K562 (cell line): Measurements from ENCODE around the gene MEIG1. TPM values are rescaled to one million over a fixed set of nuclear protein-coding genes. Genes with fewer than 3 reads are reported as not detected.

ENCODE experiments used
- ATAC-seq: fragments of 200-7000 bp; cut with Tn5 transposase; 3 replicates; pipeline ENCODE4 v1.9.1; 2020; ENCODE audit warnings: moderate library complexity
- BruUV-seq: library from RNA; stranded (reverse); fragments of 400-500 nt; replicated peaks from 2 replicates; lab custom pipeline; 2021; lab: Mats Ljungman, UMichigan
- CTCF ChIA-PET: fragments of 300-600 bp; formaldehyde crosslinking; extraction: SDS; loops from one replicate; lab custom pipeline; 2021; ENCODE audit warnings: low intra/inter-chr PET ratio; lab: Yijun Ruan, JAX
- POLR2A ChIA-PET: fragments of 300-600, 350-650 bp; sonication (Branson Sonifier 250); formaldehyde crosslinking; extraction: SDS; loops from one replicate; lab custom pipeline; 2021; ENCODE audit warnings: antibody characterized with exemption, inconsistent platforms; lab: Yijun Ruan, JAX
- DNase-seq, 4 experiments: peaks; one replicate each; pipeline versions ENCODE4 v3.0.0 to v3.0.0-alpha.2; 2011 to 2018; ENCODE audit warnings: low spot score in 3 of 4, mixed read lengths in 3 of 4; ENCODE audit errors: extremely low read depth in 1 of 4
- FAIRE-seq: peaks from 2 replicates; lab custom pipeline; 2011; peaks lifted over from hg19 to GRCh38; lab: Jason Lieb, UNC
- H2AFZ ChIP-seq: 2 replicates; pipeline ENCODE4 v1.6.0; 2011; ENCODE audit warnings: low read depth, low read length, control low read depth, inconsistent platforms
- H3K27ac ChIP-seq: fragments of 200-600 bp; 3 replicates; pipeline ENCODE4 v1.8.0; 2011; ENCODE audit warnings: low read depth, mild to moderate bottlenecking, control low read depth, inconsistent platforms, low read length, moderate library complexity, mixed read lengths; ENCODE audit errors: extremely low read depth
- H3K27me3 ChIP-seq, 2 experiments: fragments of 300-600 bp in 1 of 2; 2 replicates in 1 of 2; 3 replicates in 1 of 2; pipeline versions ENCODE4 v1.6.0 to v1.8.0; 2011; ENCODE audit warnings: inconsistent platforms in 2 of 2, low read length in 2 of 2, mild to moderate bottlenecking in 1 of 2, mixed read lengths in 1 of 2, moderate library complexity in 1 of 2; ENCODE audit not compliant: control insufficient read depth in 2 of 2, insufficient read depth in 2 of 2
- H3K36me3 ChIP-seq: fragments of 300-600 bp; 3 replicates; pipeline ENCODE4 v1.8.0; 2011; ENCODE audit warnings: mild to moderate bottlenecking, low read length, inconsistent platforms; ENCODE audit not compliant: control insufficient read depth, insufficient read depth
- H3K4me1 ChIP-seq, 2 experiments: fragments of 200-600 bp in 1 of 2; replicated peaks in 1 of 2; 2 replicates in 1 of 2; 3 replicates in 1 of 2; pipeline versions ENCODE4 v1.5.1 to v1.8.0; 2011; ENCODE audit warnings: inconsistent platforms in 2 of 2, low read length in 2 of 2, mild to moderate bottlenecking in 1 of 2, mixed read lengths in 1 of 2, moderate library complexity in 1 of 2; ENCODE audit not compliant: control insufficient read depth in 2 of 2, insufficient read depth in 2 of 2
- H3K4me2 ChIP-seq: 2 replicates; pipeline ENCODE4 v1.6.1; 2011; ENCODE audit warnings: low read length, control low read depth, inconsistent platforms, mixed read lengths; ENCODE audit not compliant: insufficient read depth
- H3K4me3 ChIP-seq: fragments of 200-600 bp; sonication (generic), shearing (Covaris generic); 2 replicates; pipeline ENCODE4 v1.5.1; 2016; ENCODE audit warnings: control low read depth, inconsistent platforms
- H3K79me2 ChIP-seq: fragments of 200-600 bp; 3 replicates; pipeline ENCODE4 v1.8.0; 2011; ENCODE audit warnings: low read length, inconsistent platforms; ENCODE audit not compliant: control insufficient read depth, insufficient read depth
- H3K9ac ChIP-seq, 2 experiments: 2 replicates each; pipeline versions ENCODE4 v1.6.0 to v1.6.1; 2011; ENCODE audit warnings: low read depth in 2 of 2, low read length in 2 of 2, control low read depth in 1 of 2, inconsistent platforms in 1 of 2, mild to moderate bottlenecking in 1 of 2, mixed read lengths in 1 of 2; ENCODE audit not compliant: insufficient read depth in 1 of 2
- H3K9me1 ChIP-seq: one replicate; pipeline ENCODE4 v1.6.0; 2011; ENCODE audit warnings: inconsistent platforms, mild to moderate bottlenecking, low read length, moderate library complexity; ENCODE audit not compliant: control insufficient read depth, insufficient read depth
- H3K9me3 ChIP-seq: replicated peaks from 2 replicates; pipeline ENCODE4 v1.5.1; 2011; ENCODE audit warnings: low read depth, low read length, inconsistent platforms; ENCODE audit not compliant: control insufficient read depth, insufficient read depth
- H4K20me1 ChIP-seq: replicated peaks from 2 replicates; pipeline ENCODE4 v1.6.1; 2011; ENCODE audit warnings: low read length, inconsistent platforms, mixed read lengths; ENCODE audit not compliant: control insufficient read depth, insufficient read depth
- CHD2 ChIP-seq: IDR thresholded peaks from 2 replicates; pipeline ENCODE4 v1.6.1; 2011; ENCODE audit warnings: low read depth, low read length
- ESRRB ChIP-seq: fragments of 250-450 bp; sonication (Bioruptor Pico); IDR thresholded peaks from 2 replicates; pipeline ENCODE4 v1.5.0; 2020; ENCODE audit warnings: mild to moderate bottlenecking, moderate library complexity, borderline replicate concordance
- NR1H2 ChIP-seq: sonication (generic); formaldehyde crosslinking; IDR thresholded peaks from 2 replicates; pipeline ENCODE4 v1.4.0; 2020; ENCODE audit warnings: mild to moderate bottlenecking, missing genetic modification reagents
- PTRF ChIP-seq: fragments of 450-650 bp; IDR thresholded peaks from 2 replicates; pipeline ENCODE4 v1.6.1; 2016; ENCODE audit warnings: mild to moderate bottlenecking, missing genetic modification characterization, missing compliant biosample characterization
- RBM15 ChIP-seq: fragments of 200-400 bp; formaldehyde crosslinking; IDR thresholded peaks from 2 replicates; pipeline ENCODE4 v1.6.1; 2018; ENCODE audit warnings: mild to moderate bottlenecking, low read length, moderate library complexity; ENCODE audit not compliant: insufficient read depth
- ZNF444 ChIP-seq: fragments of 250-450 bp; sonication (Bioruptor Pico); IDR thresholded peaks from 2 replicates; pipeline ENCODE4 v1.4.0; 2020; ENCODE audit warnings: mild to moderate bottlenecking, moderate library complexity
- ZNF778 ChIP-seq: fragments of 450-650 bp; formaldehyde crosslinking; IDR thresholded peaks from 2 replicates; pipeline ENCODE4 v1.4.0; 2020; ENCODE audit warnings: mild to moderate bottlenecking, moderate library complexity
- WGBS: fragments of 100-300 bp; shearing (Covaris generic); methylation state at CpG from one replicate; pipeline ENCODE4 v1.1.6; 2016; ENCODE audit warnings: low coverage, mixed read lengths; ENCODE audit not compliant: insufficient coverage; ENCODE audit errors: missing lambda C conversion rate; 5-methylcytosine and 5-hydroxymethylcytosine counted together
- in situ Hi-C: fragments of 300-500 bp; cut with MboI; formaldehyde crosslinking; loops from 4 replicates; pipeline ENCODE4 v1.15.0; 2018; ENCODE audit warnings: inconsistent platforms, mixed read lengths
- intact Hi-C: fragments of 100-400 bp; cut with micrococcal nuclease; formaldehyde crosslinking; loops from 2 replicates; pipeline ENCODE4 v1.14.2; 2022
- polyA plus RNA-seq, 8 experiments: library from polyadenylated mRNA; depleted of rRNA in 4 of 8; stranded (reverse) in 5 of 8; unstranded in 3 of 8; fragments of >200 nt; fragmentation: Nextera tagmentation in 2 of 8; fragmentation: Illumina TruSeq in 1 of 8; extraction: Ambion mirVana in 2 of 8; extraction: Trizol in 1 of 8; gene quantifications; 2 replicates each; pipeline versions ENCODE4 v1.2.1 to v1.2.3, GENCODE V29; 2011 to 2014; ENCODE audit warnings: inconsistent platforms in 1 of 8, missing spikeins in 1 of 8
- total RNA-seq, 7 experiments: library from RNA; depleted of rRNA in 6 of 7; stranded (reverse); fragments of >200 nt in 6 of 7; fragmentation: Illumina TruSeq in 2 of 7; extraction: Trizol in 2 of 7; gene quantifications; 2 replicates each; pipeline versions ENCODE4 v1.2.1 to v1.2.3, GENCODE V29; 2011 to 2021; ENCODE audit warnings: low replicate concordance in 1 of 7
- TF ChIP-seq, protein P1 (sequence below): fragments of 450-650 bp; conservative IDR thresholded peaks from 2 replicates; pipeline ENCODE4 v1.6.1; 2016; ENCODE audit warnings: missing genetic modification characterization, low read depth, mild to moderate bottlenecking, missing compliant biosample characterization, moderate library complexity

Gene MEIG1
- total and polyA plus RNA-seq, 9 of the 15 experiments (the other 6 are each of a cell fraction or from before 2014, with no cell fraction given): 0.19 to 1.7 (median 0.54) TPM; not detected in 3

DNA sequence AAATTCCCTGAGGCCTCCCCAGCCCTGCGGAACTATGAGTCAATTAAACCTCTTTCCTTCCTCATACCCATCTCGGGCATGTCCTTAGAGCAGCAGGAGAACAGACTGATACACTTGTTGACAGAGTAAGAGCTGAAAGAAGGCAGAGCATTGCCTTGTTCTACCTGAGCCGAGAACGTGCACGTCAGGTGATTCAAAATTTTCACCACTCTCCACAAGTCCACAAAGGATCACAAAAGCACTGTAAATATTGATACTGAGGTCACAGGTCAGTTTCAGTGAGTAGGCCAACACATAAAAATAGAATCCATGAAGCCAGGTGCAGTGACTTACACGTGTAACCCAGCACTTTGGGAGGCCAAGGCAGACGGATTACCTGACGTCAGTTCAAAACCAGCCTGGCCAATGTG is 33.1 kb upstream of the MEIG1 start:
- Histone ChIP-seq H3K9me1 (no peaks in the 10 kb centered on the region), H3K27ac (no peak overlapping the region), H3K36me3 (peaks cover 77% of the 10 kb centered on the region), H3K79me2 (no peaks in the 10 kb centered on the region), H3K27me3 (no peaks in the 10 kb centered on the region), H3K4me1 (no peaks in the 10 kb centered on the region; a peak in 1 of 5 replicates), H3K9ac (no peak overlapping the region), H4K20me1 (no peaks in the 10 kb centered on the region), H3K9me3 (no peaks in the 10 kb centered on the region), H3K4me2 (no peak overlapping the region), H3K4me3 (no peak overlapping the region), H2AFZ (no peak overlapping the region)
- ChIA-PET CTCF (no interaction called here), POLR2A (no interaction called here)
- WGBS: 92% methylated on average over 8 of the region's 8 CpGs
- TF ChIP-seq CHD2: no peak
- no peak for TF ChIP-seq ZNF444 (CRISPR knock-in tag)
- TF ChIP-seq ESRRB (CRISPR knock-in tag): no peak
- TF ChIP-seq RBM15: no peak
- TF ChIP-seq, protein P1, sequence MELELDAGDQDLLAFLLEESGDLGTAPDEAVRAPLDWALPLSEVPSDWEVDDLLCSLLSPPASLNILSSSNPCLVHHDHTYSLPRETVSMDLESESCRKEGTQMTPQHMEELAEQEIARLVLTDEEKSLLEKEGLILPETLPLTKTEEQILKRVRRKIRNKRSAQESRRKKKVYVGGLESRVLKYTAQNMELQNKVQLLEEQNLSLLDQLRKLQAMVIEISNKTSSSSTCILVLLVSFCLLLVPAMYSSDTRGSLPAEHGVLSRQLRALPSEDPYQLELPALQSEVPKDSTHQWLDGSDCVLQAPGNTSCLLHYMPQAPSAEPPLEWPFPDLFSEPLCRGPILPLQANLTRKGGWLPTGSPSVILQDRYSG (tag): no peak
- TF ChIP-seq PTRF (tag): no peak
- no peak for TF ChIP-seq NR1H2 (CRISPR knock-in tag)
- TF ChIP-seq ZNF778 (CRISPR knock-in tag): no peak
- ATAC-seq (no peak), FAIRE-seq (no peak), DNase-seq (no peak)
- intact Hi-C loops: no loop called here
- no TSS peak for BruUV-seq
- in situ Hi-C loops: no loop called here
